ENCODE data around the gene CCDC14.

The CCDC14 gene

DNA sequence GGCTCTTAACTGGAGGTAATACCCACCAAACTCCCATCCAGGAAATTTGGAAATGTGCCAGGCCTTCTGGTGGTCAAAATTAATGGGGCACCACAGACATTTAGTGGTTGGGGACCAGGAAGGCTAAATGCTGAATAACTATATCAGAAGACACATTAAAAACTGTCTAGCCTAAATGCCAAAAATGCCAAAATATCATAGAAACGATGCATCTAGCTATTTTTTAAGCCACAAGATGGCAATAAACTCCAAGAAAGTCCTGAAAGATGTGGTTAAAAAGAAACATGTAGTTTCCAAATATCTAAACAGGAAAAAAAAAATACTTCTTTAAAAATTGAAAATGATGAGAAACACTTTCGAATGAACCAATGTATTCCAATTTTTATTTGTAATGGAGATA is 19.9 kb downstream of the CCDC14 start:
- Histone ChIP-seq H3K79me2 (ENCODE audit: insufficient read depth, low read length) (no peaks in the 10 kb centered on the region), H3K36me3 (ENCODE audit: low read length) (peaks cover 58% of the 10 kb centered on the region), H3K9me3 (ENCODE audit: insufficient read depth, low read length) (no peaks in the 10 kb centered on the region), H3K27ac (ENCODE audit: low read depth, low read length) (no peak overlapping the region), H3K4me3 (ENCODE audit: insufficient read depth, low read length, poor library complexity, severe bottlenecking) (no peak overlapping the region), H3K4me2 (ENCODE audit: low read depth, low read length, poor library complexity, severe bottlenecking) (no peak overlapping the region), H3F3A (ENCODE audit: insufficient read depth) (no peaks in the 10 kb centered on the region), H3K27me3 (ENCODE audit: low read length) (no peaks in the 10 kb centered on the region), H3K9me2 (replicated peaks; ENCODE audit: insufficient read depth, low read length) (no peaks in the 10 kb centered on the region), H2AFZ (ENCODE audit: low read depth, low read length, severe bottlenecking) (no peak overlapping the region), H4K20me1 (ENCODE audit: low read depth, low read length) (no peaks in the 10 kb centered on the region), H3K9ac (ENCODE audit: low read length) (no peak overlapping the region)
- TF ChIP-seq EZH2phosphoT487 (conservative IDR thresholded peaks at IDR 0.05; ENCODE audit: low read length), result no peak
- TF ChIP-seq, protein P1, sequence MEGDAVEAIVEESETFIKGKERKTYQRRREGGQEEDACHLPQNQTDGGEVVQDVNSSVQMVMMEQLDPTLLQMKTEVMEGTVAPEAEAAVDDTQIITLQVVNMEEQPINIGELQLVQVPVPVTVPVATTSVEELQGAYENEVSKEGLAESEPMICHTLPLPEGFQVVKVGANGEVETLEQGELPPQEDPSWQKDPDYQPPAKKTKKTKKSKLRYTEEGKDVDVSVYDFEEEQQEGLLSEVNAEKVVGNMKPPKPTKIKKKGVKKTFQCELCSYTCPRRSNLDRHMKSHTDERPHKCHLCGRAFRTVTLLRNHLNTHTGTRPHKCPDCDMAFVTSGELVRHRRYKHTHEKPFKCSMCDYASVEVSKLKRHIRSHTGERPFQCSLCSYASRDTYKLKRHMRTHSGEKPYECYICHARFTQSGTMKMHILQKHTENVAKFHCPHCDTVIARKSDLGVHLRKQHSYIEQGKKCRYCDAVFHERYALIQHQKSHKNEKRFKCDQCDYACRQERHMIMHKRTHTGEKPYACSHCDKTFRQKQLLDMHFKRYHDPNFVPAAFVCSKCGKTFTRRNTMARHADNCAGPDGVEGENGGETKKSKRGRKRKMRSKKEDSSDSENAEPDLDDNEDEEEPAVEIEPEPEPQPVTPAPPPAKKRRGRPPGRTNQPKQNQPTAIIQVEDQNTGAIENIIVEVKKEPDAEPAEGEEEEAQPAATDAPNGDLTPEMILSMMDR (IDR thresholded peaks at IDR 0.05; ENCODE audit: insufficient read depth, low read length, poor library complexity, severe bottlenecking), result no peak

DNA sequence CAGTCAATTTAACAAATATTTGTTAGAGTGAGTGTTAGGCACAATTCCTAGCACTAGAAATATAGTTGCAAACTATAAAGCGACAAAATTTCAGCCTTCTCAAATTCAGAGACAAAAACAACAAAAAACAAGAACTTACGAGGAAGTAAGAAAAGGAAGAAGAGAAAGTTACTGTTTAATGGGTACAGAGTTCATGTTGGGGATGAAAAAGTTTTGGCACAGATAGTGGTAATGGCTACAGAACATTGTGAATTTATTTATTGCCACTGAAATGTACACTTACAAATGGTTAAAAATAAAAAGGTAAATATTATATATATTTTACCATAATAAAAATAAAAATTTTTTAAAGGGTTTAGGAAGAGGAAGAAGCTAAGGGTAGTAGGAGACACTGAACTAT is 21.3 kb downstream of the CCDC14 start:
- H3K9ac ChIP-seq (ENCODE audit: low read length), result no peak overlapping the region

DNA sequence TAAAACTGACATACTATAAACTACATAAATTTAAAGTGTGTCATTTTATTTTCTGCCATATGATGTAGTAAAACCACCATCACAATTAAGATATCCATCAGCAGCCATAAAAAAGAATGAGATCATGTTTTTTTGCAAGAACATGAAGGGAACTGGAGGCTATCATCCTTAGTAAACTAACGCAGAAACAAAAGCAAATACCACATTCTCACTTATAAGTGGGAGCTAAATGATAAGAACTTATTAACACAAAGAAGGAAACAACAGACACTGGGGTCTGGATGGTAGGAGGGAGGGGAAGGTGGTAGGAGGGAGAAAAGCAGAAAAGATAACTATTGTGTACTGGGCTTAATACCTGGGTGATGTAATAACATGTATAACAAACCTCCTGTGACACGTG is 24.6 kb downstream of the CCDC14 start:
- TF ChIP-seq EZH2phosphoT487 (conservative IDR thresholded peaks at IDR 0.05; ENCODE audit: low read length), result no peak
- TF ChIP-seq, protein P1 (IDR thresholded peaks at IDR 0.05; ENCODE audit: insufficient read depth, low read length, poor library complexity, severe bottlenecking), result no peak
- Histone ChIP-seq H3K79me2 (ENCODE audit: insufficient read depth, low read length) (no peaks in the 10 kb centered on the region), H3K9ac (ENCODE audit: low read length) (no peak overlapping the region), H3K9me2 (replicated peaks; ENCODE audit: insufficient read depth, low read length) (no peaks in the 10 kb centered on the region), H3K9me3 (ENCODE audit: insufficient read depth, low read length) (no peaks in the 10 kb centered on the region), H3K27ac (ENCODE audit: low read depth, low read length) (no peak overlapping the region), H3K36me3 (ENCODE audit: low read length) (peaks cover 58% of the 10 kb centered on the region), H4K20me1 (ENCODE audit: low read depth, low read length) (no peaks in the 10 kb centered on the region), H3K27me3 (ENCODE audit: low read length) (no peaks in the 10 kb centered on the region), H2AFZ (ENCODE audit: low read depth, low read length, severe bottlenecking) (no peak overlapping the region), H3K4me3 (ENCODE audit: insufficient read depth, low read length, poor library complexity, severe bottlenecking) (no peak overlapping the region), H3K4me2 (ENCODE audit: low read depth, low read length, poor library complexity, severe bottlenecking) (no peak overlapping the region), H3F3A (ENCODE audit: insufficient read depth) (no peaks in the 10 kb centered on the region)

More for the DNA sequence above, 21.3 kb downstream of the CCDC14 start:
- Histone ChIP-seq H3K36me3 (ENCODE audit: low read length) (peaks cover 57% of the 10 kb centered on the region), H3K9me2 (replicated peaks; ENCODE audit: insufficient read depth, low read length) (no peaks in the 10 kb centered on the region), H3F3A (ENCODE audit: insufficient read depth) (no peaks in the 10 kb centered on the region), H4K20me1 (ENCODE audit: low read depth, low read length) (no peaks in the 10 kb centered on the region), H3K4me3 (ENCODE audit: insufficient read depth, low read length, poor library complexity, severe bottlenecking) (no peak overlapping the region), H3K79me2 (ENCODE audit: insufficient read depth, low read length) (no peaks in the 10 kb centered on the region), H3K27ac (ENCODE audit: low read depth, low read length) (no peak overlapping the region), H3K4me2 (ENCODE audit: low read depth, low read length, poor library complexity, severe bottlenecking) (no peak overlapping the region), H3K9me3 (ENCODE audit: insufficient read depth, low read length) (no peaks in the 10 kb centered on the region), H2AFZ (ENCODE audit: low read depth, low read length, severe bottlenecking) (no peak overlapping the region), H3K27me3 (ENCODE audit: low read length) (no peaks in the 10 kb centered on the region)
- TF ChIP-seq, protein P1 (IDR thresholded peaks at IDR 0.05; ENCODE audit: insufficient read depth, low read length, poor library complexity, severe bottlenecking), result no peak
- no peak for TF ChIP-seq EZH2phosphoT487 (conservative IDR thresholded peaks at IDR 0.05; ENCODE audit: low read length)
